GM20000 (cell line): ENCODE measurements around the gene PLA2G15.

Source experiments
- DNase-seq: peaks from one replicate; pipeline ENCODE4 v3.0.0; 2012; ENCODE audit warnings: low spot score
- CTCF ChIP-seq: IDR thresholded peaks from 2 replicates; pipeline ENCODE4 v1.5.1; 2012; ENCODE audit warnings: mild to moderate bottlenecking, control low read depth; ENCODE audit errors: extremely low read depth, missing control alignments

PLA2G15 gene

GRCh38 chr16:68228652-68229051 is 16.5 kb upstream of the PLA2G15 start:
- DNase-seq = peak; percentile 3
- no peak for TF ChIP-seq CTCF

GRCh38 chr16:68229431-68230175 is 15.6 kb upstream of the PLA2G15 start:
- peak; percentile 67 for DNase-seq
- peak; percentile 66 for TF ChIP-seq CTCF

- TF ChIP-seq CTCF = no peak
- DNase-seq = no peak
Observed at GRCh38 chr16:68230176-68230571, 15.0 kb upstream of the PLA2G15 start.

GRCh38 chr16:68230956-68231355 is 14.2 kb upstream of the PLA2G15 start:
- TF ChIP-seq CTCF = no peak
- no peak for DNase-seq

GRCh38 chr16:68231384-68232136 is 13.6 kb upstream of the PLA2G15 start:
- DNase-seq = no peak
- no peak for TF ChIP-seq CTCF

- no peak for DNase-seq
- TF ChIP-seq CTCF = no peak
Observed at GRCh38 chr16:68232335-68232734, 12.8 kb upstream of the PLA2G15 start.

GRCh38 chr16:68233085-68233834 is 11.9 kb upstream of the PLA2G15 start:
- no peak for TF ChIP-seq CTCF
- DNase-seq = no peak
